Right lobe of liver (tissue), 4 donors: Measurements from ENCODE around the gene CACNA2D3.

Experiments used
- CTCF ChIP-seq, 4 donors: fragments of 200-600 bp in 3 of 4; fragments of 450-650 bp in 1 of 4; IDR thresholded peaks; one replicate each; pipeline versions ENCODE4 v1.5.1 to v1.8.0; 2016 to 2022; ENCODE audit warnings: antibody characterized with exemption in 4 of 4, mild to moderate bottlenecking in 2 of 4
- POLR2A ChIP-seq: fragments of 450-650 bp; IDR thresholded peaks from one replicate; pipeline ENCODE4 v1.6.1; 2017; ENCODE audit warnings: antibody characterized with exemption, mild to moderate bottlenecking
- donor health status: DM: no; HTN: no; CAD: no.
- donor health status: DM: no; HTN: no; CAD: no.
- donor health status: DM: no; HTN: yes; CAD: no.

GRCh38 chr3:55097441-55097840, 975.1 kb downstream of the CACNA2D3 start:
- TF ChIP-seq CTCF (IDR thresholded peaks at IDR 0.05) (no peak), POLR2A (no peak)
